ENCODE results near the gene PLXNA2. TPM values are rescaled to one million over a fixed set of nuclear protein-coding genes. Genes with fewer than 3 reads are reported as not detected.

The PLXNA2 gene
- total RNA-seq, 3 donors from 2014 or later, result 0.15 to 0.71 (median 0.35) TPM

GRCh38 chr1:208171616-208172422, 72.4 kb downstream of the PLXNA2 start:
- peaks cover 5% of the 10 kb centered on the region for H3K27me3 Mint-ChIP-seq (ENCODE audit: low read depth)
- no peaks in the 10 kb centered on the region for H3K4me1 Mint-ChIP-seq (ENCODE audit: low read depth)
- H3K36me3 Mint-ChIP-seq (ENCODE audit: insufficient read depth), result no peaks in the 10 kb centered on the region

DNA sequence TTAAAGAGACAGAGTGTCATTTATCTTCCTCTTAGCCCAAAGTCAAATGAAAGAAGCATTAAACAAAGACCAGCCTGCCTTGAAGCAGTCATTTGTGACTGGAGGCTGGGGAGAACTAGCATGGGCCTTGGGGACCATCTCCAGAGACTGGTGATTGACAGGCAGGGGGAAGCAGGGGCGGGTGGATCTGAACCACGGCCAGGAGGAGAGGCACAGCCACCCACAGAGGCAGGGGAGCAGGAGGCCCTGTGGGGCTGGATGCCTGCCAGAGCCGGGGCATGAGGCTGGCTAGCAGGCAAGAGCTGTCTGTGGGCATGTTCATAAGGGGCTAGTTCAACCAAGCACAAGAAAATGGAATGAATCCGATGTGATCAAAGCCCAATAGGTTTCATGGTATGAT, 73.9 kb downstream of the PLXNA2 start:
- Mint-ChIP-seq H3K9me3 (no peaks in the 10 kb centered on the region), H3K36me3 (ENCODE audit: insufficient read depth) (no peaks in the 10 kb centered on the region), H3K4me1 (ENCODE audit: low read depth) (no peaks in the 10 kb centered on the region), H3K4me3 (no peak overlapping the region), H3K27me3 (ENCODE audit: low read depth) (peaks cover 10% of the 10 kb centered on the region)
- DNase-seq, result no peak
- ATAC-seq, result no peak

More at GRCh38 chr1:208171616-208172422, 72.4 kb downstream of the PLXNA2 start:
- Mint-ChIP-seq H3K9me3 (no peaks in the 10 kb centered on the region), H3K4me3 (no peak overlapping the region)
- ATAC-seq, result no peak
- no peak for DNase-seq

- DNase-seq (no peak), ATAC-seq (no peak)
- no peak overlapping the region for H3K4me3 Mint-ChIP-seq
Observed at GRCh38 chr1:208169081-208169879, 74.9 kb downstream of the PLXNA2 start.

DNA sequence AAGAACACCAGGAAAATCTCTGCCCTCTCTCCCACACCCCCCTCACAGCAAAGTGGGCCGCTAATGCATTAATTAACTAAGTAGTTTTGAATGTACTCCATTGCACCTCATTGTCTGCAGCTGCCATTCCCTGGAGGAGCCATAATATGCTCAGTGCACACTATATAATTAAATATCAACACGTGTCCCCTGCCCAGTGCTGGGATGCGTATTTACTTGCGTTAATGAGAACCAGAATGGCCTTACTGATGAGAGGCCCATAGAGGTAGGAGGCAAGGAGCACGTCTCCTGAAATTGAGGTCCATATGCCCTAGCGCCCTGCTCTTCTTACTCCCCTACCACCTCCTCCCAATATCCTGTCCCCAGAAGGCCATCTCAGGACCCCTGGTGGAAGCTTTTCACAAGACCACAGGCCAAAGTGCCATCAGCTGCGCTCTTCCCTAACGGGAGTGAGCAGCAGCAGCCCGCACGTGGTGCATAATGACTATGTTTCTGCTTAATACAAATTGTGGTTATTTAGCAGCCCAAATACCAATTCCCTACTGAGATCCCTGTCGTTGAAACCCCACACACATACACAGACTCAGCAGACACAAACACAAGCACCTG, 76.8 kb downstream of the PLXNA2 start:
- ATAC-seq, result no peak
- DNase-seq, result no peak
- Mint-ChIP-seq H3K27me3 (ENCODE audit: low read depth) (peaks cover 19% of the 10 kb centered on the region), H3K4me1 (ENCODE audit: low read depth) (no peaks in the 10 kb centered on the region), H3K36me3 (ENCODE audit: insufficient read depth) (no peaks in the 10 kb centered on the region), H3K4me3 (no peak overlapping the region), H3K9me3 (no peaks in the 10 kb centered on the region)

More at GRCh38 chr1:208169081-208169879, 74.9 kb downstream of the PLXNA2 start:
- Mint-ChIP-seq H3K4me1 (ENCODE audit: low read depth) (no peaks in the 10 kb centered on the region), H3K9me3 (no peaks in the 10 kb centered on the region), H3K36me3 (ENCODE audit: insufficient read depth) (no peaks in the 10 kb centered on the region), H3K27me3 (ENCODE audit: low read depth) (peaks cover 11% of the 10 kb centered on the region)

DNA sequence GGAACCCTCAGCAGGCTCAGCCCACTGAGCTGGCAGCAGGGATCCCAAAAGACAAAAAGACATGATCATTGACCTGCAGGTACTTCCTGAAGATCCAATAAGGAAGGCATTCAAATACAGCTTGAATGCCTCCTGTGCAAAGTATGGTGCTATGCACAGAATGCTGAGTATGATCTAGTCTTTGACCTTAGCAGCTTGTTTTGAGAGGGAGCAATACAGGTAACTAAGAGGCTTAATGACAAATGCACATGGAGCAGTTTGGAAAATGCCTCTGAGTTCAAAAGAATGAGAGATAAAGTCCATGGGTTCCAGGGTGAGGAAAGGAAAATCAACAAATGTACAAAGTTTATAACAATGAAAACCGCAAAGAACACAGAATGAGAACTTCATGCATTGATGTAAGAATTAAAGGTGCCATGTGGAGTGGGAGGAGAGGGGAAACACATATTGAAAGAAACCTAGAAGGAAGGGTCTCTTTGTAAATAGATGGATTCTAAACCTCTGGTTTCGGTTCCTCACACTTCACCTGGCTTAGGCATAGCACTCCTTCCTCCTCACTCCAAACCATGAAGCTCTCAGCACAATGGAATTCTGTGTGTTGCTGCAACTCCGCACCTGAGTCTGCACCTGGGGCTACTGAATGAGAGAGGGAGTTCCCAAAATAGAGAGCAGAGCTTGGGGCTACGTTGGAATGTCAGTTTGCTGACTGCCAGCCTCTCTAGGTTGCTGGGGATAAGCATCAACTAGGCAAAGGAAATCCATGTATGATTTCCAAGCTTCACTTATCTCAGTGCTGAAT, 77.6 kb downstream of the PLXNA2 start:
- Mint-ChIP-seq H3K27me3 (ENCODE audit: low read depth) (peaks cover 21% of the 10 kb centered on the region), H3K36me3 (ENCODE audit: insufficient read depth) (no peaks in the 10 kb centered on the region), H3K4me3 (no peak overlapping the region), H3K9me3 (no peaks in the 10 kb centered on the region), H3K4me1 (ENCODE audit: low read depth) (no peaks in the 10 kb centered on the region)
- ATAC-seq, result no peak
- DNase-seq, result no peak

DNA sequence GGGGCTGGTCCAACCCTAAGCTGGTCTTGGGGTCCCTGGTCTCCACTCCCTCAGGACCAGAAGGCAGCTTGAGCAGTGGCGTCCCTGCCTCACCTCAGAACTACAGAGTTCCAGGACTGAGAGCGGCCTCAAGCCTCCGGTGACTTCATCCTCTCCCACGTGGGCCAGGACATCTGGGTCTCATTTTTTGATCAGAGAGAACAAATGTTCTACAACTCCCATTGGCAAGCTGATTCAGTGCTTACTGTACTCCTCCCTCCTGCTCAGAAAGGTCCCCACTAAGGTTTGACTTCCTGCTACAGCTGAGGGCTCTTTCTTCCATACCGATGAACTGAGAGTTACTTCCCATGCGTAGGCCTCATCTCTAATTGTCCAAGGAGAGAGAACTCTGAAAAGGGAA, 78.5 kb downstream of the PLXNA2 start:
- H3K9me3 Mint-ChIP-seq, result no peaks in the 10 kb centered on the region
- no peaks in the 10 kb centered on the region for H3K36me3 Mint-ChIP-seq (ENCODE audit: insufficient read depth)
- H3K27me3 Mint-ChIP-seq (ENCODE audit: low read depth), result peaks cover 21% of the 10 kb centered on the region
- DNase-seq, result no peak
- H3K4me3 Mint-ChIP-seq, result no peak overlapping the region
- H3K4me1 Mint-ChIP-seq (ENCODE audit: low read depth), result no peaks in the 10 kb centered on the region
- ATAC-seq, result no peak

DNA sequence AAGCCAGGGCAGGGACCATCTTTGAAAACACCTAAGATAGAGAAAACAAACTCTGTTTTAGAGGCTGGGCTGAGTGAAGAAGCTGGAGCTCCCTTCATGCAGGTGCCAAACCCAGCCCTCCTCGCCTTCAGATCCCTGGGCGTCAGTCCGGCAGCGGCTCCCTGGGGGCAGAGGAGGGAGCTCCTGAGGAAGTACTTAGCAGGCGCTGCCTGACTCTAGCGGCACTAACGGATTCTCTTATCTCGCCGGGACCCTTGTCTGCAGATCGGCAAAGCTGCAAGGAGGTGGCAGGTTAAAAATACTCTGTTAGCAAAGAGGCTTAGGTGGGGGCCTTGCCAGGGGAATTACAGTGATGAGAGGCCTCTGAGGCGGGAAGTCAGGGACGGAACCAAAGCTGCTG, 79.6 kb downstream of the PLXNA2 start:
- Mint-ChIP-seq H3K9me3 (no peaks in the 10 kb centered on the region), H3K4me3 (no peak overlapping the region)

DNA sequence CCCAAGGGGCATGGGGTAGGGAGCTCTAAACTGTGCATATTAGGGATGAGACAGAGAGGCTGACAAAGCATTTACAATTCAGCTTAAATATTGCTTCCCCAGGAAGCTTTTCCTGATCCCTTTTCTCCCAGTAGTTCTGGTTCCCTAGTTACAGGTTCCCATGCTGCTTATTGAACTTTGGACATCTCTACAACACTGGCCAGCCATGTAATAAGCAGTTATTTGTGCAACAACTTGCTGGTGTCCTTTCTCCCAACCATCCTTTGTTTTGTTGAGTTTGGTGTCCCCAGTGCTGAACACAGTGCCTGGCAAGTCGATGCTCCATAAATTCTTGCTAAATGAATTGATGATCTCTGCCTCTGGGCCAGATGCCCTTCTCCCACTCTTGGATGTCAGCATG, 80.6 kb downstream of the PLXNA2 start:
- H3K4me1 Mint-ChIP-seq (ENCODE audit: low read depth), result no peaks in the 10 kb centered on the region
- no peak for DNase-seq
- ATAC-seq, result no peak
- H3K4me3 Mint-ChIP-seq, result no peak overlapping the region
- H3K9me3 Mint-ChIP-seq, result no peaks in the 10 kb centered on the region
- peaks cover 21% of the 10 kb centered on the region for H3K27me3 Mint-ChIP-seq (ENCODE audit: low read depth)
- H3K36me3 Mint-ChIP-seq (ENCODE audit: insufficient read depth), result no peaks in the 10 kb centered on the region

More for the DNA sequence above, 79.6 kb downstream of the PLXNA2 start:
- DNase-seq (no peak), ATAC-seq (no peak)
- Mint-ChIP-seq H3K4me1 (ENCODE audit: low read depth) (no peaks in the 10 kb centered on the region), H3K36me3 (ENCODE audit: insufficient read depth) (no peaks in the 10 kb centered on the region), H3K27me3 (ENCODE audit: low read depth) (peaks cover 21% of the 10 kb centered on the region)

DNA sequence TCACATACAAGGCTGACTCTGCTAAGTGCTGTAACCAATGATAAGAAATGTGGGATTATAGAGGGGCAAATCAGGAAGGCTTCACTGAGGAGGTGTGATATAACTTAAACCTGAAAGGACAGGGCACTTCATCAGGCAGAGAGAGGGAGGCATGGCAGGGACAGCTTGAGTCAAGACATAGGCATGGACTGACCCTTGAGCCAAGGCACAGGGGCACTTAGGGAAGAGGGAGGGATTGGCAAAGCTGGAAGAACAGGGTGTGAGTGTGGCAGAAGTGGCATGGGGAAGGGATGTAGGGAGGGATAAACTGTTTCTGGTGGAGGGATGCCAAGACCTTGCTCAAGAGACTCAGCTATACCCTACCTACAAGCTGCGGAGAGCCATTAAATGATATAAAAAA, 81.3 kb downstream of the PLXNA2 start:
- Mint-ChIP-seq H3K36me3 (ENCODE audit: insufficient read depth) (no peaks in the 10 kb centered on the region), H3K9me3 (no peaks in the 10 kb centered on the region), H3K27me3 (ENCODE audit: low read depth) (peaks cover 21% of the 10 kb centered on the region), H3K4me3 (no peak overlapping the region), H3K4me1 (ENCODE audit: low read depth) (no peaks in the 10 kb centered on the region)
- DNase-seq (no peak), ATAC-seq (no peak)

- H3K27me3 Mint-ChIP-seq (ENCODE audit: low read depth), result peaks cover 16% of the 10 kb centered on the region
- H3K4me1 Mint-ChIP-seq (ENCODE audit: low read depth), result no peaks in the 10 kb centered on the region
- ATAC-seq (no peak), DNase-seq (no peak)
- no peaks in the 10 kb centered on the region for H3K9me3 Mint-ChIP-seq
- H3K4me3 Mint-ChIP-seq, result no peak overlapping the region
- no peaks in the 10 kb centered on the region for H3K36me3 Mint-ChIP-seq (ENCODE audit: insufficient read depth)
Observed at GRCh38 chr1:208161656-208162375, 82.4 kb downstream of the PLXNA2 start.

- H3K36me3 Mint-ChIP-seq (ENCODE audit: insufficient read depth), result no peaks in the 10 kb centered on the region
- H3K4me1 Mint-ChIP-seq (ENCODE audit: low read depth), result no peaks in the 10 kb centered on the region
- H3K27me3 Mint-ChIP-seq (ENCODE audit: low read depth), result peaks cover 16% of the 10 kb centered on the region
- no peaks in the 10 kb centered on the region for H3K9me3 Mint-ChIP-seq
- H3K4me3 Mint-ChIP-seq, result no peak overlapping the region
- ATAC-seq, result no peak
- DNase-seq, result no peak
Observed at GRCh38 chr1:208161005-208161404, 83.2 kb downstream of the PLXNA2 start.

GRCh38 chr1:208160259-208160819, 83.8 kb downstream of the PLXNA2 start:
- peaks cover 12% of the 10 kb centered on the region for H3K27me3 Mint-ChIP-seq (ENCODE audit: low read depth)
- no peaks in the 10 kb centered on the region for H3K9me3 Mint-ChIP-seq
- no peak overlapping the region for H3K4me3 Mint-ChIP-seq
- DNase-seq (no peak), ATAC-seq (no peak)
- H3K4me1 Mint-ChIP-seq (ENCODE audit: low read depth), result no peaks in the 10 kb centered on the region
- no peaks in the 10 kb centered on the region for H3K36me3 Mint-ChIP-seq (ENCODE audit: insufficient read depth)

DNA sequence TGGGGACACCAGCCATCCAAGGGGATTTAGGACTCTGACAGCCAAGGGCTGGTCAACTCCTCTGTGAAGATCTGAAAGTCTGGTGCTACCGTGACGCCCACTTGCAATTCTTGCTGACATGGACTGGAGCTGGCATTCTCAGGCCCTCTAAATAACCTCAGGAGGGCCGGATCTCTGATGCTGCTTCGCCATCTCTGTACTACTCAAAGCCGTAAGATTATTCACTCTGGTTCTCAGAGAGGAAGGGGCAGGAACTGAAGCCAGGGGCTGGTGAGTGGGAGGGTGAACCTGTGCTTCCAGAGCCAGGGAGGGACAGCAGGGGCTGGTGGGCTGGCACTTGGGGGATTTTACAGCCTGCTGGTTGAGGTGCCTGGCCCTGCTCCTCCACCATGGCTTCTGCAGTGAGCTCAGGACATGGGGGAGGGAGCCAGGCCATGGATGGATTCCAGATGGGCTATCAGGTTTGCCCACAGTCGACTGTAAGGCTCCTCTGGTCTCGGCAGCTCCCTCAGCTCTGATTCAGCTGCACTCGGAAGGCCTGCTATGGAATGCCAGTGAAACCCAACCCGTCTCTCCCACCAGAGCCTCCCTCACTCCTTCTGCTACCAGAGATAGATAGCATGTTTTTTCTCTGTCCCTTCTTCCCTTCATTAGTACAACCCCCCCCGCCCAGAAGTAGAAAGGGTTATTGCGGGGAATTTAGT, 84.5 kb downstream of the PLXNA2 start:
- no peak for ATAC-seq
- no peak overlapping the region for H3K4me3 Mint-ChIP-seq
- H3K36me3 Mint-ChIP-seq (ENCODE audit: insufficient read depth), result no peaks in the 10 kb centered on the region

More for the DNA sequence above, 84.5 kb downstream of the PLXNA2 start:
- DNase-seq, result no peak
- Mint-ChIP-seq H3K4me1 (ENCODE audit: low read depth) (no peaks in the 10 kb centered on the region), H3K9me3 (no peaks in the 10 kb centered on the region), H3K27me3 (ENCODE audit: low read depth) (peaks cover 11% of the 10 kb centered on the region)
